H1 (cell line): Measurements from ENCODE around the gene ECT2L. TPM values are rescaled to one million over a fixed set of nuclear protein-coding genes. Genes with fewer than 3 reads are reported as not detected.

Experiments
- CTCF ChIA-PET: fragments of 300-600 bp; sonication (Branson Sonifier 250); formaldehyde crosslinking; loops from one replicate; lab custom pipeline; 2021; ENCODE audit not compliant: partially characterized antibody; lab: Charles Lee
- POLR2A ChIA-PET: fragments of 300-600 bp; sonication (Branson Sonifier 250); formaldehyde crosslinking; loops from one replicate; lab custom pipeline; 2021; ENCODE audit warnings: inconsistent platforms; ENCODE audit not compliant: partially characterized antibody; lab: Charles Lee
- DNase-seq, 2 experiments: peaks; one replicate each; pipeline versions ENCODE4 v3.0.0 to v3.0.0-alpha.2; 2010 to 2022; ENCODE audit warnings: low spot score in 2 of 2, low read depth in 1 of 2, mixed read lengths in 1 of 2
- FAIRE-seq: peaks from 2 replicates; lab custom pipeline; 2011; peaks lifted over from hg19 to GRCh38; lab: Jason Lieb, UNC
- H2AFZ ChIP-seq: 2 replicates; pipeline ENCODE4 v1.8.1; 2012; ENCODE audit warnings: low read length, inconsistent platforms
- H2AK5ac ChIP-seq: 2 replicates; pipeline ENCODE4 v1.6.1; 2013; ENCODE audit warnings: low read depth, low read length
- H2BK120ac ChIP-seq: replicated peaks from 2 replicates; pipeline ENCODE3; 2013; ENCODE audit warnings: low read depth, low read length, inconsistent platforms
- H2BK12ac ChIP-seq: 2 replicates; pipeline ENCODE4 v1.6.1; 2013; ENCODE audit warnings: low read depth, low read length
- H2BK15ac ChIP-seq: 2 replicates; pipeline ENCODE4 v1.6.1; 2013; ENCODE audit warnings: low read length
- H2BK20ac ChIP-seq: 2 replicates; pipeline ENCODE4 v1.6.1; 2013; ENCODE audit warnings: low read length
- H2BK5ac ChIP-seq: 2 replicates; pipeline ENCODE4 v1.6.1; 2013; ENCODE audit warnings: low read depth, low read length
- H3K14ac ChIP-seq: 2 replicates; pipeline ENCODE4 v1.6.1; 2013; ENCODE audit warnings: inconsistent platforms; ENCODE audit not compliant: insufficient read length
- H3K18ac ChIP-seq: 2 replicates; pipeline ENCODE4 v1.6.1; 2013; ENCODE audit warnings: low read length; ENCODE audit errors: extremely low read depth
- H3K23ac ChIP-seq: 2 replicates; pipeline ENCODE4 v1.6.1; 2013; ENCODE audit warnings: inconsistent platforms; ENCODE audit not compliant: insufficient read length
- H3K23me2 ChIP-seq: 2 replicates; pipeline ENCODE4 v1.6.1; 2013; ENCODE audit warnings: low read depth, low read length
- H3K27ac ChIP-seq: 2 replicates; pipeline ENCODE4 v1.6.1; 2011; ENCODE audit warnings: low read depth, low read length, inconsistent platforms
- H3K27me3 ChIP-seq, 4 experiments: replicated peaks in 1 of 4; 1 replicate in 1 of 4; 2 replicates in 3 of 4; pipeline versions ENCODE4 v1.6.1 to v1.8.1; 2011 to 2013; ENCODE audit warnings: low read length in 3 of 4, mild to moderate bottlenecking in 3 of 4, inconsistent platforms in 2 of 4, mixed read lengths in 2 of 4, moderate library complexity in 1 of 4; ENCODE audit not compliant: control insufficient read depth in 3 of 4, insufficient read depth in 3 of 4; ENCODE audit errors: extremely low read depth in 1 of 4
- H3K36me3 ChIP-seq, 4 experiments: 2 replicates each; pipeline versions ENCODE4 v1.6.1 to v1.8.1; 2011 to 2013; ENCODE audit warnings: mild to moderate bottlenecking in 4 of 4, low read length in 3 of 4, moderate library complexity in 2 of 4, control low read depth in 1 of 4, inconsistent platforms in 1 of 4; ENCODE audit not compliant: insufficient read depth in 4 of 4, control insufficient read depth in 2 of 4
- H3K4ac ChIP-seq: replicated peaks from 2 replicates; pipeline ENCODE3; 2013; ENCODE audit warnings: low read length, low read depth, mixed read lengths, inconsistent platforms; ENCODE audit not compliant: insufficient read length
- H3K4me1 ChIP-seq, 4 experiments: replicated peaks in 1 of 4; 1 replicate in 1 of 4; 2 replicates in 3 of 4; pipeline versions ENCODE4 v1.6.1 to v1.8.1; 2011 to 2013; ENCODE audit warnings: low read length in 3 of 4, inconsistent platforms in 2 of 4, mixed read lengths in 1 of 4; ENCODE audit not compliant: insufficient read depth in 4 of 4, control insufficient read depth in 3 of 4
- H3K4me2 ChIP-seq, 2 experiments: 2 replicates each; pipeline versions ENCODE4 v1.6.1 to v1.8.1; 2011 to 2013; ENCODE audit warnings: low read depth in 2 of 2, low read length in 2 of 2, control low read depth in 1 of 2, inconsistent platforms in 1 of 2, mild to moderate bottlenecking in 1 of 2; ENCODE audit not compliant: insufficient read depth in 1 of 2
- H3K4me3 ChIP-seq, 4 experiments: fragments of 200-600, 300-600 bp in 1 of 4; sonication (generic), shearing (Covaris generic), sonication (Bioruptor Twin) in 1 of 4; 2 replicates each; pipeline versions ENCODE4 v1.5.1 to v1.8.1; 2011 to 2016; ENCODE audit warnings: low read length in 4 of 4, low read depth in 3 of 4, control low read depth in 2 of 4, inconsistent platforms in 2 of 4, mild to moderate bottlenecking in 2 of 4, mixed read lengths in 1 of 4, moderate library complexity in 1 of 4; ENCODE audit not compliant: insufficient read depth in 2 of 4; ENCODE audit errors: extremely low read depth in 1 of 4
- H3K56ac ChIP-seq: replicated peaks from 2 replicates; pipeline ENCODE3; 2013; ENCODE audit warnings: low read depth, mild to moderate bottlenecking, mixed read lengths, low read length, inconsistent platforms; ENCODE audit not compliant: insufficient read length
- H3K79me1 ChIP-seq: 2 replicates; pipeline ENCODE4 v1.6.1; 2013; ENCODE audit warnings: low read depth, low read length, control low read depth
- H3K79me2 ChIP-seq, 2 experiments: 2 replicates each; pipeline versions ENCODE4 v1.6.1 to v1.8.1; 2012 to 2013; ENCODE audit warnings: low read length in 2 of 2, mild to moderate bottlenecking in 2 of 2, inconsistent platforms in 1 of 2; ENCODE audit not compliant: insufficient read depth in 2 of 2, control insufficient read depth in 1 of 2
- H3K9ac ChIP-seq, 4 experiments: replicated peaks in 1 of 4; 1 replicate in 1 of 4; 2 replicates in 3 of 4; pipeline versions ENCODE4 v1.6.1 to v1.8.1; 2011 to 2013; ENCODE audit warnings: low read depth in 3 of 4, low read length in 3 of 4, control low read depth in 2 of 4, mild to moderate bottlenecking in 2 of 4, moderate library complexity in 2 of 4, inconsistent platforms in 1 of 4; ENCODE audit errors: extremely low read depth in 1 of 4
- H3K9me3 ChIP-seq, 2 experiments: 2 replicates each; pipeline versions ENCODE4 v1.6.1 to v1.8.1; 2012 to 2013; ENCODE audit warnings: mild to moderate bottlenecking in 2 of 2, moderate library complexity in 2 of 2, control low read depth in 1 of 2, inconsistent platforms in 1 of 2, low read depth in 1 of 2, low read length in 1 of 2, mixed read lengths in 1 of 2; ENCODE audit not compliant: insufficient read depth in 2 of 2
- H4K20me1 ChIP-seq, 2 experiments: replicated peaks in 1 of 2; 2 replicates each; pipeline versions ENCODE3 to v1.8.1; 2011 to 2013; ENCODE audit warnings: inconsistent platforms in 2 of 2, low read length in 2 of 2, mild to moderate bottlenecking in 1 of 2; ENCODE audit not compliant: insufficient read depth in 2 of 2, control insufficient read depth in 1 of 2
- H4K5ac ChIP-seq: 2 replicates; pipeline ENCODE4 v1.6.1; 2013; ENCODE audit warnings: low read length, low read depth, mixed read lengths, inconsistent platforms; ENCODE audit not compliant: insufficient read length
- H4K8ac ChIP-seq: 2 replicates; pipeline ENCODE4 v1.8.0; 2013; ENCODE audit warnings: mild to moderate bottlenecking, moderate library complexity, low read length, inconsistent platforms; ENCODE audit not compliant: insufficient read depth; ENCODE audit errors: extremely low read depth
- H4K91ac ChIP-seq: replicated peaks from 2 replicates; pipeline ENCODE3; 2013; ENCODE audit warnings: low read length, mixed read lengths, inconsistent platforms; ENCODE audit not compliant: insufficient read length
- BACH1 ChIP-seq: IDR thresholded peaks from 2 replicates; pipeline ENCODE4 v1.6.1; 2012; ENCODE audit warnings: low read length, improper control_type of control experiment
- HDAC2 ChIP-seq, 2 experiments: fragments of 300-600 bp in 1 of 2; sonication (generic) in 1 of 2; IDR thresholded peaks; 2 replicates each; pipeline ENCODE4 v1.6.1; 2011 to 2012; ENCODE audit warnings: low read depth in 2 of 2, low read length in 2 of 2, mild to moderate bottlenecking in 2 of 2, moderate library complexity in 2 of 2, borderline replicate concordance in 1 of 2, inconsistent platforms in 1 of 2
- KDM4A ChIP-seq: IDR thresholded peaks from one replicate; pipeline ENCODE4 v1.7.1; 2012; ENCODE audit warnings: low read depth, mild to moderate bottlenecking, moderate library complexity, low read length, inconsistent platforms; ENCODE audit not compliant: severe bottlenecking
- MAX ChIP-seq: IDR thresholded peaks from 2 replicates; pipeline ENCODE4 v1.6.1; 2012; ENCODE audit warnings: inconsistent platforms
- RAD21 ChIP-seq, 2 experiments: IDR thresholded peaks in 1 of 2; conservative IDR thresholded peaks in 1 of 2; 2 replicates each; pipeline ENCODE4 v1.6.1; 2011; ENCODE audit warnings: low read depth in 2 of 2, low read length in 2 of 2, improper control_type of control experiment in 1 of 2, inconsistent platforms in 1 of 2, mild to moderate bottlenecking in 1 of 2, moderate library complexity in 1 of 2
- RNF2 ChIP-seq: fragments of 200-900, 300-1000 bp; sonication (generic); IDR thresholded peaks from 2 replicates; pipeline ENCODE4 v1.7.1; 2016; ENCODE audit warnings: borderline replicate concordance, low read depth, mild to moderate bottlenecking, antibody characterized with exemption, low read length; ENCODE audit not compliant: poor library complexity, severe bottlenecking; ENCODE audit errors: missing control alignments
- RXRA ChIP-seq: IDR thresholded peaks from 2 replicates; pipeline ENCODE4 v1.6.1; 2011; ENCODE audit warnings: low read depth, mild to moderate bottlenecking, low read length, moderate library complexity; ENCODE audit not compliant: insufficient read depth
- SAP30 ChIP-seq: fragments of 300-600 bp; sonication (generic); IDR thresholded peaks from 2 replicates; pipeline ENCODE4 v1.7.1; 2012; ENCODE audit warnings: low read length, moderate library complexity, mild to moderate bottlenecking, inconsistent platforms; ENCODE audit not compliant: insufficient read depth, insufficient replicate concordance
- SIX5 ChIP-seq: IDR thresholded peaks from 2 replicates; pipeline ENCODE4 v1.6.1; 2011; ENCODE audit warnings: mild to moderate bottlenecking, low read depth, low read length
- TAF1 ChIP-seq: IDR thresholded peaks from 2 replicates; pipeline ENCODE4 v1.6.1; 2011; ENCODE audit warnings: mild to moderate bottlenecking, low read depth, low read length
- TBP ChIP-seq: IDR thresholded peaks from 2 replicates; pipeline ENCODE4 v1.6.1; 2011; ENCODE audit warnings: low read depth, low read length, improper control_type of control experiment
- TCF12 ChIP-seq: IDR thresholded peaks from 2 replicates; pipeline ENCODE4 v1.6.1; 2011; ENCODE audit warnings: low read depth, mild to moderate bottlenecking, low read length
- WGBS, 2 experiments: shearing (Covaris generic) in 1 of 2; methylation state at CpG; one replicate each; pipeline versions ENCODE4 v1.1.6 to v1.1.7; 2013 to 2015; ENCODE audit warnings: low lambda C conversion rate in 2 of 2, mixed read lengths in 2 of 2, inconsistent platforms in 1 of 2, low coverage in 1 of 2, missing lambda C conversion rate in 1 of 2; ENCODE audit not compliant: insufficient replicate concordance in 2 of 2, insufficient coverage in 1 of 2, insufficient read length in 1 of 2; ENCODE audit errors: extremely low coverage in 1 of 2, missing lambda C conversion rate in 1 of 2; 5-methylcytosine and 5-hydroxymethylcytosine counted together
- polyA plus RNA-seq, 7 experiments: library from polyadenylated mRNA; depleted of rRNA in 3 of 7; stranded (reverse) in 5 of 7; unstranded in 2 of 7; fragments of >200 nt in 5 of 7; fragments of 200-250 nt in 2 of 7; gene quantifications; 1 replicate in 5 of 7; 2 replicates in 1 of 7; 4 replicates in 1 of 7; pipeline versions ENCODE4 v1.2.1 to v1.2.3, GENCODE V29; 2011 to 2013; ENCODE audit warnings: missing spikeins in 2 of 7, mixed read lengths in 2 of 7
- total RNA-seq: library from RNA; stranded (reverse); fragmentation: NEBNext Ultra II Directional; extraction: Animal tissue kit (Norgen Biotek cat#: 25700); gene quantifications from 2 replicates; pipeline ENCODE4 v1.2.1, GENCODE V29; 2021

The ECT2L gene
- total and polyA plus RNA-seq, 2 of the 8 experiments (the other 6 are each of a cell fraction or from before 2014, with no cell fraction given): not detected

DNA sequence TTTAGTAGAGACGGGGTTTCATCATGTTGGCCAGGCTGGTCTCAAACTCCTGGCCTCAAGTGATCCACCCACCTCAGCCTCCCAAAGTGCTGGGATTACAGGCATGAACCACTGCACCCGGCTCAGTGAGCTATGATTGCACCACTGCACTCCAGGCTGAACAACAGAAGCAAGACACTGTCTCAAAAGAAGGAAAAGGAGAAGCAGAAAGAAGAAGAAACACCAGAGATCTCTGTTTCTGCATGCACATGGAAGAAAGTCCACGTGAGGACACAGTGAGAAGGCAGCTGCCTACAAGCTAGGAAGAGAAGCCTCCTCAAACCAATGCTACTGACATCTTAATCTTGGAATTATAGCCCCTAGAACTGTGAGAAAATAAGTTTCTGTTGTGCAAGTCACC, 16.0 kb downstream of the ECT2L start:
- H2BK15ac ChIP-seq: no peak overlapping the region
- H3K9me3 ChIP-seq: no peaks in the 10 kb centered on the region
- H3K27ac ChIP-seq: no peak overlapping the region
- no peak overlapping the region for H3K4me2 ChIP-seq
- no peak overlapping the region for H3K18ac ChIP-seq
- H3K4me1 ChIP-seq: no peaks in the 10 kb centered on the region
- no peak overlapping the region for H2BK12ac ChIP-seq
- no peaks in the 10 kb centered on the region for H3K79me1 ChIP-seq
- no peak overlapping the region for H3K4ac ChIP-seq
- H3K9ac ChIP-seq: no peak overlapping the region
- H3K36me3 ChIP-seq: no peaks in the 10 kb centered on the region
- FAIRE-seq: no peak
- H4K5ac ChIP-seq: no peak overlapping the region
- no peak overlapping the region for H3K4me3 ChIP-seq
- POLR2A ChIA-PET: interaction anchor here (0.6 kb wide), 1 partner anchor 86 kb away, joined by 4 read pairs; no protein-coding TSS in a partner anchor
- no peak overlapping the region for H2BK120ac ChIP-seq
- H2BK5ac ChIP-seq: no peak overlapping the region
- H4K20me1 ChIP-seq: no peaks in the 10 kb centered on the region
- peaks cover 0 to 1% (median 0%) of the 10 kb centered on the region in 4 experiments; a peak in 2 of 7 replicates for H3K27me3 ChIP-seq
- H3K56ac ChIP-seq: no peak overlapping the region
- H3K23me2 ChIP-seq: no peaks in the 10 kb centered on the region
- WGBS, 2 experiments: 78% methylated on average over 3 of the region's 3 CpGs; no CpG with 5 or more reads in 1 of the 2 experiments
- no peak overlapping the region for H3K23ac ChIP-seq
- H2AFZ ChIP-seq: no peak overlapping the region
- H2AK5ac ChIP-seq: no peak overlapping the region
- H3K79me2 ChIP-seq: no peaks in the 10 kb centered on the region
- no peak overlapping the region for H3K14ac ChIP-seq
- H2BK20ac ChIP-seq: no peak overlapping the region
- no peak overlapping the region for H4K91ac ChIP-seq
- CTCF ChIA-PET: no interaction called here
- H4K8ac ChIP-seq: no peak overlapping the region
- DNase-seq: no peak
- TF ChIP-seq BACH1 (no peak), RNF2 (no peak), TBP (no peak), TCF12 (no peak), SIX5 (no peak), HDAC2 (IDR thresholded peaks at IDR 0.05; ENCODE audit: borderline replicate concordance in 1 of 2, low read depth in 2 of 2, low read length in 2 of 2) (no peak), KDM4A (no peak), RAD21 (IDR thresholded peaks at IDR 0.05 in 1 of 2, conservative IDR thresholded peaks at IDR 0.05 in 1 of 2; ENCODE audit: low read depth in 2 of 2, low read length in 2 of 2) (no peak), TAF1 (no peak), SAP30 (no peak), MAX (no peak), RXRA (no peak)
